ENCODE measurements around the gene NTSR1. TPM values are rescaled to one million over a fixed set of nuclear protein-coding genes. Genes with fewer than 3 reads are reported as not detected.

Gene NTSR1
- total RNA-seq, 1 experiment from 2014 or later, result 44.1 TPM

DNA sequence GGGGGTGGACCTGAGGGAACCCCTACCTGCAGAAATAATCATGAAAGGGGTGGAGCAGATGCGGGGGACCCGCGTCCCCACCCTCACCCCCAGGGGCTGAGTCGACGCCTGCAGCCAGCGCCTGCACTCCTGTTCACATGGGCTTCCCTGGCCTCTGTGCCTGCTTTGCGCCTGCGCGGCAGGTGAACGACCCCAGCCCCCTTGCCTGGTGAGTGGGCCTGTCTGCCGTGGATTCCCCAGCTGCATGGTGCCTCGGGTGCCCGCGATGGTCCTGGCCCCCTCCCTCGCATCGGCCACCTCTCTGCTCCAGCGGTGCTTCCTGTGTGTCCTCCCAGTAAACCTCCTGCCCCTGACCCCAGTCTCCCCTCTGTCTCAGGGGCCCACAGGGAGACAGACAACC lies 18.8 kb upstream of the NTSR1 start:
- POLR2A ChIA-PET, result no interaction called here
- H3K4me3 ChIP-seq (ENCODE audit: low read depth in 2 of 2, low read length in 2 of 2), result no peak overlapping the region
- H3K4me1 ChIP-seq (ENCODE audit: control insufficient read depth, insufficient read depth, low read length), result peaks cover 13% of the 10 kb centered on the region
- no TSS peak for BruUV-seq (replicated peaks)
- H3K27ac ChIP-seq (ENCODE audit: low read length), result no peak overlapping the region
- intact Hi-C loops (cut with micrococcal nuclease; ENCODE audit: unreplicated experiment), result no loop called here
- ATAC-seq (no peak), DNase-seq (ENCODE audit: low read depth, low spot score) (no peak)
- no peaks in the 10 kb centered on the region for H3K9me3 ChIP-seq (ENCODE audit: control insufficient read depth, insufficient read depth, low read depth, low read length)
- TF ChIP-seq, protein P1, sequence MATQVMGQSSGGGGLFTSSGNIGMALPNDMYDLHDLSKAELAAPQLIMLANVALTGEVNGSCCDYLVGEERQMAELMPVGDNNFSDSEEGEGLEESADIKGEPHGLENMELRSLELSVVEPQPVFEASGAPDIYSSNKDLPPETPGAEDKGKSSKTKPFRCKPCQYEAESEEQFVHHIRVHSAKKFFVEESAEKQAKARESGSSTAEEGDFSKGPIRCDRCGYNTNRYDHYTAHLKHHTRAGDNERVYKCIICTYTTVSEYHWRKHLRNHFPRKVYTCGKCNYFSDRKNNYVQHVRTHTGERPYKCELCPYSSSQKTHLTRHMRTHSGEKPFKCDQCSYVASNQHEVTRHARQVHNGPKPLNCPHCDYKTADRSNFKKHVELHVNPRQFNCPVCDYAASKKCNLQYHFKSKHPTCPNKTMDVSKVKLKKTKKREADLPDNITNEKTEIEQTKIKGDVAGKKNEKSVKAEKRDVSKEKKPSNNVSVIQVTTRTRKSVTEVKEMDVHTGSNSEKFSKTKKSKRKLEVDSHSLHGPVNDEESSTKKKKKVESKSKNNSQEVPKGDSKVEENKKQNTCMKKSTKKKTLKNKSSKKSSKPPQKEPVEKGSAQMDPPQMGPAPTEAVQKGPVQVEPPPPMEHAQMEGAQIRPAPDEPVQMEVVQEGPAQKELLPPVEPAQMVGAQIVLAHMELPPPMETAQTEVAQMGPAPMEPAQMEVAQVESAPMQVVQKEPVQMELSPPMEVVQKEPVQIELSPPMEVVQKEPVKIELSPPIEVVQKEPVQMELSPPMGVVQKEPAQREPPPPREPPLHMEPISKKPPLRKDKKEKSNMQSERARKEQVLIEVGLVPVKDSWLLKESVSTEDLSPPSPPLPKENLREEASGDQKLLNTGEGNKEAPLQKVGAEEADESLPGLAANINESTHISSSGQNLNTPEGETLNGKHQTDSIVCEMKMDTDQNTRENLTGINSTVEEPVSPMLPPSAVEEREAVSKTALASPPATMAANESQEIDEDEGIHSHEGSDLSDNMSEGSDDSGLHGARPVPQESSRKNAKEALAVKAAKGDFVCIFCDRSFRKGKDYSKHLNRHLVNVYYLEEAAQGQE (IDR thresholded peaks at IDR 0.05; ENCODE audit: insufficient read depth in 1 of 2, low read depth in 2 of 2, low read length in 1 of 2), result no peak
- TF ChIP-seq SIN3A (IDR thresholded peaks at IDR 0.05; ENCODE audit: borderline replicate concordance, insufficient read depth, low read depth, low read length) (no peak), TCF7L2 (IDR thresholded peaks at IDR 0.05; ENCODE audit: low read depth, low read length) (no peak), POLR2AphosphoS5 (IDR thresholded peaks at IDR 0.05; ENCODE audit: low read depth, low read length) (no peak)
- TF ChIP-seq, protein P2, sequence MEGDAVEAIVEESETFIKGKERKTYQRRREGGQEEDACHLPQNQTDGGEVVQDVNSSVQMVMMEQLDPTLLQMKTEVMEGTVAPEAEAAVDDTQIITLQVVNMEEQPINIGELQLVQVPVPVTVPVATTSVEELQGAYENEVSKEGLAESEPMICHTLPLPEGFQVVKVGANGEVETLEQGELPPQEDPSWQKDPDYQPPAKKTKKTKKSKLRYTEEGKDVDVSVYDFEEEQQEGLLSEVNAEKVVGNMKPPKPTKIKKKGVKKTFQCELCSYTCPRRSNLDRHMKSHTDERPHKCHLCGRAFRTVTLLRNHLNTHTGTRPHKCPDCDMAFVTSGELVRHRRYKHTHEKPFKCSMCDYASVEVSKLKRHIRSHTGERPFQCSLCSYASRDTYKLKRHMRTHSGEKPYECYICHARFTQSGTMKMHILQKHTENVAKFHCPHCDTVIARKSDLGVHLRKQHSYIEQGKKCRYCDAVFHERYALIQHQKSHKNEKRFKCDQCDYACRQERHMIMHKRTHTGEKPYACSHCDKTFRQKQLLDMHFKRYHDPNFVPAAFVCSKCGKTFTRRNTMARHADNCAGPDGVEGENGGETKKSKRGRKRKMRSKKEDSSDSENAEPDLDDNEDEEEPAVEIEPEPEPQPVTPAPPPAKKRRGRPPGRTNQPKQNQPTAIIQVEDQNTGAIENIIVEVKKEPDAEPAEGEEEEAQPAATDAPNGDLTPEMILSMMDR (IDR thresholded peaks at IDR 0.05), result no peak
- CTCF ChIA-PET, result no interaction called here
- no peaks in the 10 kb centered on the region for H3K27me3 ChIP-seq (ENCODE audit: control insufficient read depth, insufficient read depth, low read length)
- in situ Hi-C loops (cut with HindIII; ENCODE audit: low pct_unique_long_range_greater_than_20kb, low sequenced_read_pairs), result no loop called here
- H3K36me3 ChIP-seq (ENCODE audit: control insufficient read depth, insufficient read depth, low read length), result no peaks in the 10 kb centered on the region

DNA sequence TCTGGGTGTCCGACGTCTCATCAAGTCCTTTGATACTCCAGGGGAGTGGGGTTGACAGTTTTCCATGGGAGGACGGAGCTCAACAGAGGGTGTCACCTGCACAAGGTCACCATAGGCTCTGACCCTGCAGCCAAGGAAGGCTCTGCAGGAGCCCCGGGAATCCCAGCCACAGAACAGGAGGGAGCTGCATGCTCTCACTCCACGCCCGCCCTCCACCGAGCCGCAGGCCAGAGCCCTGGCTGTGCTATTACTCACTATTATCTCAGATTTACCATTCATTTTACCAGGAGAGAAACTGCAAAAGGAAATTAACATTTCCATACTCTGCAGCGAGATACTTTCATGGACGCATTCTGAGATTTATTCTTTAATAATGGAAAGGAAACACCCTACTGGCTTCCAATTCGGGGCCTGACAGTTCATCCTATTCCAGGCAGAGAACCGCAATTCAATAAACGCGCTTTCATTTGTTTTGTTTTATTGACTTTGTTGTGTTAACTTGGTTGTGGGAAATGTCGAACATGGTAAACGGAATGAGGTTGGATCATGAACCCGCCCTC lies 18.3 kb upstream of the NTSR1 start:
- BruUV-seq (replicated peaks), result no TSS peak
- Histone ChIP-seq H3K4me1 (ENCODE audit: control insufficient read depth, insufficient read depth, low read length) (peaks cover 13% of the 10 kb centered on the region), H3K36me3 (ENCODE audit: control insufficient read depth, insufficient read depth, low read length) (no peaks in the 10 kb centered on the region), H3K27ac (ENCODE audit: low read length) (no peak overlapping the region), H3K27me3 (ENCODE audit: control insufficient read depth, insufficient read depth, low read length) (no peaks in the 10 kb centered on the region), H3K9me3 (ENCODE audit: control insufficient read depth, insufficient read depth, low read depth, low read length) (no peaks in the 10 kb centered on the region), H3K4me3 (ENCODE audit: low read depth in 2 of 2, low read length in 2 of 2) (no peak overlapping the region)
- intact Hi-C loops (cut with micrococcal nuclease; ENCODE audit: unreplicated experiment) (no loop called here), in situ Hi-C loops (cut with HindIII; ENCODE audit: low pct_unique_long_range_greater_than_20kb, low sequenced_read_pairs) (no loop called here)
- ChIA-PET CTCF (no interaction called here), POLR2A (no interaction called here)
- TF ChIP-seq TCF7L2 (IDR thresholded peaks at IDR 0.05; ENCODE audit: low read depth, low read length), result no peak
- no peak for TF ChIP-seq SIN3A (IDR thresholded peaks at IDR 0.05; ENCODE audit: borderline replicate concordance, insufficient read depth, low read depth, low read length)
- TF ChIP-seq, protein P1 (IDR thresholded peaks at IDR 0.05; ENCODE audit: insufficient read depth in 1 of 2, low read depth in 2 of 2, low read length in 1 of 2), result no peak
- TF ChIP-seq POLR2AphosphoS5 (IDR thresholded peaks at IDR 0.05; ENCODE audit: low read depth, low read length), result no peak
- TF ChIP-seq, protein P2 (IDR thresholded peaks at IDR 0.05), result no peak
- DNase-seq (ENCODE audit: low read depth, low spot score) (no peak), ATAC-seq (no peak)

All from Panc1 (cell line).